Ishikawa (cell line): ENCODE results near the gene DDIAS.

Source experiments
- EGR1 ChIP-seq: IDR thresholded peaks from 2 replicates; pipeline ENCODE4 v1.6.1; 2012
- EP300 ChIP-seq: IDR thresholded peaks from 2 replicates; pipeline ENCODE4 v1.6.1; 2012; ENCODE audit warnings: borderline replicate concordance
- FOXM1 ChIP-seq: IDR thresholded peaks from 2 replicates; pipeline ENCODE4 v1.6.1; 2012; ENCODE audit warnings: low read depth, borderline replicate concordance
- MAX ChIP-seq: IDR thresholded peaks from 2 replicates; pipeline ENCODE4 v1.6.1; 2012
- NFIC ChIP-seq: IDR thresholded peaks from 2 replicates; pipeline ENCODE4 v1.6.1; 2012
- RAD21 ChIP-seq: IDR thresholded peaks from 2 replicates; pipeline ENCODE4 v1.6.1; 2012; ENCODE audit warnings: low read depth
- TAF1 ChIP-seq: IDR thresholded peaks from 2 replicates; pipeline ENCODE4 v1.6.1; 2012; ENCODE audit warnings: low read depth, mild to moderate bottlenecking
- TCF12 ChIP-seq: IDR thresholded peaks from 2 replicates; pipeline ENCODE4 v1.6.1; 2012; ENCODE audit warnings: low read depth
- USF1 ChIP-seq: IDR thresholded peaks from 2 replicates; pipeline ENCODE4 v1.6.1; 2012
- YY1 ChIP-seq: IDR thresholded peaks from 2 replicates; pipeline ENCODE4 v1.6.1; 2012; ENCODE audit warnings: low read depth
- ZBTB7A ChIP-seq: IDR thresholded peaks from 2 replicates; pipeline ENCODE4 v1.6.1; 2012; ENCODE audit warnings: low read depth

- TF ChIP-seq TAF1: peak; percentile 72
- no peak for TF ChIP-seq EP300
- no peak for TF ChIP-seq RAD21
- peak; percentile 93 for TF ChIP-seq MAX
- TF ChIP-seq EGR1: no peak
- no peak for TF ChIP-seq USF1
- TF ChIP-seq ZBTB7A: no peak
- TF ChIP-seq NFIC: no peak
- no peak; the same call in 1 of the 2 replicates for TF ChIP-seq FOXM1
- TF ChIP-seq YY1: peak; percentile 34; the same call in 1 of the 2 replicates
- no peak for TF ChIP-seq TCF12
These were observed at the start of gene DDIAS for GRCh38 chr11:82901165-82901921.
